ENCODE results near the gene FNDC3B. TPM values are rescaled to one million over a fixed set of nuclear protein-coding genes. Genes with fewer than 3 reads are reported as not detected.

The FNDC3B gene
- total RNA-seq, 1 experiment from 2014 or later, result 149 TPM

GRCh38 chr3:172118019-172118418 lies 78.6 kb downstream of the FNDC3B start:
- Mint-ChIP-seq H3K36me3 (ENCODE audit: insufficient read depth, unreplicated experiment) (peaks cover 40% of the 10 kb centered on the region), H3K4me1 (ENCODE audit: insufficient read depth, unreplicated experiment) (peaks cover 5% of the 10 kb centered on the region), H3K27ac (ENCODE audit: low read depth, unreplicated experiment) (peak overlapping the region; percentile 58), H3K27me3 (ENCODE audit: insufficient read depth, unreplicated experiment) (no peaks in the 10 kb centered on the region), H3K4me3 (ENCODE audit: unreplicated experiment) (no peak overlapping the region), H3K9me3 (ENCODE audit: unreplicated experiment) (no peaks in the 10 kb centered on the region)
- no TSS peak for BruUV-seq (replicated peaks)
- TF ChIP-seq CTCF (IDR thresholded peaks at IDR 0.05; ENCODE audit: unreplicated experiment), result no peak
- ChIA-PET CTCF (interaction anchor here (1.0 to 1.1 kb wide), 2 partner anchors 214 to 284 kb away, joined by 4 read pairs; no protein-coding TSS in a partner anchor), POLR2A (interaction anchor here (1.6 to 2.3 kb wide), 3 partner anchors 10 to 13 kb away, joined by 5 to 17 read pairs (median 7); no protein-coding TSS in a partner anchor)
- no peak for DNase-seq (ENCODE audit: unreplicated experiment)
- intact Hi-C loops (cut with micrococcal nuclease), result no loop called here

- no peaks in the 10 kb centered on the region for H3K9me3 Mint-ChIP-seq (ENCODE audit: unreplicated experiment)
- H3K4me3 Mint-ChIP-seq (ENCODE audit: unreplicated experiment), result no peak overlapping the region
- no TSS peak for BruUV-seq (replicated peaks)
- no peak overlapping the region for H3K27ac Mint-ChIP-seq (ENCODE audit: low read depth, unreplicated experiment)
- intact Hi-C loops (cut with micrococcal nuclease), result no loop called here
- no peak for DNase-seq (ENCODE audit: unreplicated experiment)
- no peak for TF ChIP-seq CTCF (IDR thresholded peaks at IDR 0.05; ENCODE audit: unreplicated experiment)
- ChIA-PET POLR2A (interaction anchor here (0.8 kb wide), 1 partner anchor 18 kb away, joined by 3 read pairs; no protein-coding TSS in a partner anchor), CTCF (interaction anchor here (0.7 kb wide), 1 partner anchor 11 kb away, joined by 3 read pairs; no protein-coding TSS in a partner anchor)
- peaks cover 46% of the 10 kb centered on the region for H3K36me3 Mint-ChIP-seq (ENCODE audit: insufficient read depth, unreplicated experiment)
- H3K4me1 Mint-ChIP-seq (ENCODE audit: insufficient read depth, unreplicated experiment), result peaks cover 5% of the 10 kb centered on the region
- no peaks in the 10 kb centered on the region for H3K27me3 Mint-ChIP-seq (ENCODE audit: insufficient read depth, unreplicated experiment)
Observed at GRCh38 chr3:172119266-172119969, 80.0 kb downstream of the FNDC3B start.

- Mint-ChIP-seq H3K4me3 (ENCODE audit: unreplicated experiment) (no peak overlapping the region), H3K36me3 (ENCODE audit: insufficient read depth, unreplicated experiment) (peaks cover 58% of the 10 kb centered on the region), H3K9me3 (ENCODE audit: unreplicated experiment) (no peaks in the 10 kb centered on the region), H3K27me3 (ENCODE audit: insufficient read depth, unreplicated experiment) (no peaks in the 10 kb centered on the region), H3K27ac (ENCODE audit: low read depth, unreplicated experiment) (no peak overlapping the region), H3K4me1 (ENCODE audit: insufficient read depth, unreplicated experiment) (no peaks in the 10 kb centered on the region)
- intact Hi-C loops (cut with micrococcal nuclease), result loop anchor here (10.0 kb wide), 1 partner anchor 184 kb away; no protein-coding TSS in a partner anchor
- CTCF ChIA-PET, result interaction anchor here (0.9 kb wide), 1 partner anchor 211 kb away, joined by 3 read pairs; no protein-coding TSS in a partner anchor
- POLR2A ChIA-PET, result no interaction called here
- no peak for TF ChIP-seq CTCF (IDR thresholded peaks at IDR 0.05; ENCODE audit: unreplicated experiment)
- no TSS peak for BruUV-seq (replicated peaks)
- DNase-seq (ENCODE audit: unreplicated experiment), result no peak
Observed at GRCh38 chr3:172120912-172121311, 81.5 kb downstream of the FNDC3B start.

- BruUV-seq (replicated peaks), result no TSS peak
- CTCF ChIA-PET, result interaction anchor here (0.5 to 0.6 kb wide), 2 partner anchors 81 to 224 kb away, joined by 3 read pairs; no protein-coding TSS in a partner anchor
Observed at GRCh38 chr3:172121981-172122380, 82.6 kb downstream of the FNDC3B start.

More at GRCh38 chr3:172121981-172122380, 82.6 kb downstream of the FNDC3B start:
- Mint-ChIP-seq H3K36me3 (ENCODE audit: insufficient read depth, unreplicated experiment) (peaks cover 61% of the 10 kb centered on the region), H3K4me1 (ENCODE audit: insufficient read depth, unreplicated experiment) (peaks cover 4% of the 10 kb centered on the region), H3K27ac (ENCODE audit: low read depth, unreplicated experiment) (no peak overlapping the region), H3K9me3 (ENCODE audit: unreplicated experiment) (no peaks in the 10 kb centered on the region), H3K4me3 (ENCODE audit: unreplicated experiment) (no peak overlapping the region), H3K27me3 (ENCODE audit: insufficient read depth, unreplicated experiment) (no peaks in the 10 kb centered on the region)
- intact Hi-C loops (cut with micrococcal nuclease), result loop anchor here (10.0 kb wide), 1 partner anchor 183 kb away; no protein-coding TSS in a partner anchor
- POLR2A ChIA-PET, result interaction anchor here (0.8 to 1.1 kb wide), 2 partner anchors 15 to 21 kb away, joined by 3 to 5 read pairs; no protein-coding TSS in a partner anchor
- no peak for TF ChIP-seq CTCF (IDR thresholded peaks at IDR 0.05; ENCODE audit: unreplicated experiment)
- no peak for DNase-seq (ENCODE audit: unreplicated experiment)
